ENCODE data around the gene TMEM220. TPM values are rescaled to one million over a fixed set of nuclear protein-coding genes. Genes with fewer than 3 reads are reported as not detected.

Gene TMEM220
- total RNA-seq: 1.2 and 1.8 TPM in 2 replicates

DNA sequence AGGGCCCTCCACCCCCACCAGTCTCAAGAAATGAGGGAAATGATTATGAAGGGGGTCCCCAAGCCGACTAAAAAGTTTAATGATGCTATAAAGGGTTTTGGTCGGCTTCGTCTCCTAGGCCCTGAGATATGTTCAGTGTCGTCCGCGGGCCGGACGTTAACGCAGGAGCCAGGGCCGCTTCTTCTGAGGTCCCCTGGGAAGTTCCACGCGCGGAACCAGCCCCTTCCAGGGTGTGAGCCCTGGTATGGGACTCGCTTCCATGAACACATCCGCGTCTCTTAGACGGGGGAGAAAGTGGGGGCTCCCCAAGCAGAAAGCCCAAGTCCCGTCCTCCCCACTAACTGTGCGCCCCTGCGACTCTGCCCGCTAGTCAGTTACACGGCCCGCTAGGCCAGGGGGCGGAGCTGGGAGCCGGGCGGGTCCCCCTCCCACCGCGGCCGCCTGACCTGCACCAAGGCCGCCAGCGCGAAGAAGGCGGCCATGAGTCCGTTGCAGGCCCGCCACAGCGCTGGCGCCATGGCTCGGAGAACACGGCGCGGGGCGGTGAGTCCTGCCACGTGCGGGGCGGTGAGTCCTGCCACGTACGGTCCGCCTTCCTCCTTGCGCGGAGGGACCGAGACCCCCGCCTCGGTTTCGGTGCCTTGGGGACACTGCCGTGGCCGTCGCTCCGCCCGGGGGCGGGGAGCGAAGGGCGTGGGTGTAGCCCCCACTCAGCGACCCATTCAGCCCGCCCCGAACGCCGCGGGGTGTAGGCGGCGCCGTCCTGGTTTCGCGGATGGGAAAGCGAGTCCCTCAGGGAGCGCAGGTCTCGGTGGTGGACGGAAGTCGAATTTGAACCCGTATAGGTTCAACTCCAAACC is at the start of gene TMEM220:
TSS of gene TMEM220 (minus strand) at position 690 of the 860 bp plus-strand sequence. CDS start at position 518, 172 bp downstream.
- DNase-seq (ENCODE audit: low read depth, low spot score): peak; percentile 41

DNA sequence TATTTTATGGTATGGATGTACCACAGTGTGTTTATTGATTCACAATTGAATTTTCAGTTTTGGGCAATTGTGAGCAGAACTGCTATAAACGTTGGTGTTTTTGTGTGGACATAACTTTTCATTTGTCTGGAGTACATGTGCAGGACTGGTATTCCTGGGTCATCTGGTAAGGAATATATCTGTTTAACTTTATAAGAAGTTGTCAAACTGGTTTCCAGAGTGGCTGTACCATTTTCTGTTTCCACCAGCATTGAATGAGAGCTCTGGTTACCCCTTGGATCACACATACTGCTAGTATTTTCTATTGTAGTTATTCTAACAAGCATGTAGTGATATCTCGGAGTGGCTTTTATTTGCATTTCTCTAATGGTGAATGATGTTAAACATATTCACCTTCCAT is 49.8 kb upstream of the TMEM220 start:
- no peak for DNase-seq (ENCODE audit: low read depth, low spot score)

DNA sequence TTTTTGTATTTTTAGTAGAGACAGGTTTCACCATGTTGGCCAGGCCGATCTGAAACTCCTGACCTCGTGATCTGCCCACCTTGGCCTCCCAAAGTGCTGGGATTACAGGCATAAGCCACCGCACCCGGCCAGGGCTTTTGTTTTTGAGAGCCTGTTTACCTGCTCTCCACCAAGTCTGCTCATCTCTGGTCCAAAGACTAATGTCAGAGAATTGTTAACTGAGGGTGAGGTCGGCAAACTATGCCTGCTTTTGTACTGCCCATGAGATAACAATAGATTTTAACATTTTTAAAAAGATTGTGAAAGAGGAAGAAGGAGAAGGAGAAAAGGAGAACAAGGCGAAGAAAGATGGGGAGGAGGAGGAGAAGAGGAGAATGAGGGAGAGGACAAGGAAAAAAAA is 48.1 kb upstream of the TMEM220 start:
- no peak for DNase-seq (ENCODE audit: low read depth, low spot score)

DNA sequence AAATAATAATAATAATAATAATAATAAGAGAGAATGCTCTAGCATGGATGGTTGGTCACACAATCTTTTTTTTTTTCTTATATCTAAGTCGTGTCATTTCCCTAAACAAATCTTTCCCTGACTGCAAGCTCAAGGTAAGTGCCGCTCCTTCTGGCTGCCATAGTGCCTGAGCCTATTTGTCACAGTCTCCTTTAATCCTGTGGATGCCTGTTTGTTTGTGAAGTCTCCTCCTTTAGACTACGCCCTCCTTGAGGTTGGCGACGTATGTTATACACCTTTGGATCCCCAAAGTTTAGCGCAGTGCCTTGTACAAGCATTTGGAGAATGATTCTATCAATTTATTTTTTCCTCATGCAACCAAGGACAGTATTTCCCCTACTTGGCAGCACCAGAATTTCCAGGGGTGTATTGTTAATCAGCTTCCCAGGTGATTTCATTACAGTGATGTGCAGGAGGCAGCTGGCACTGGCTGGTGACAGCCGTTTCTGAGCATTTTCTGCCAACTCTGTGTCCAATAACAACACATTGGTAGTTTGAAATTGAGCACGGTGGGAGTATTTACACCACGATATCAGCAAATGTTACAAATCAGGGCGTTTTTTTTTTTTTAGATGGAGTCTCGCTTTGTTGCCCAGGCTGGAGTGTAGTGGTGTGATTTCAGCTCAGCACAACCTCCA is 47.4 kb upstream of the TMEM220 start:
- DNase-seq (ENCODE audit: low read depth, low spot score): no peak

DNA sequence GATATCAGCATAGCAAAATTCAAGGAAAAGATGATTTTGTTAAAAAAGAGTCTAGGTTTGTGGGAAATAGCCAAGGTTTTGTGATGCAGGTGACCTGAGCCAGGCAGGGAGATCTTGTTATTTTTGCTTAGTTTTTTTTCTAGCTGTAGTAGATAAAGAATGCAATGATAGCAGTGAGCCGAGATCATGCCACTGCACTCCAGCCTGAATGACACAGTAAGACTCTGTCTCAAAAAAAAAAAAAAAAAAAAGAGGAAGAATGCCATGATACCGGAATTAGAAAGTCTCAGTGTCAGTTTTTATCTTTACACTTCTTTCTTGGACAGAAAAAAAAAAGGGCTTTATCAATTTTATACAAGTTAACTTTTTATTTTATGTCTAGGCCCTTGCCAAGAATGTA is 46.6 kb upstream of the TMEM220 start:
- no peak for DNase-seq (ENCODE audit: low read depth, low spot score)

DNA sequence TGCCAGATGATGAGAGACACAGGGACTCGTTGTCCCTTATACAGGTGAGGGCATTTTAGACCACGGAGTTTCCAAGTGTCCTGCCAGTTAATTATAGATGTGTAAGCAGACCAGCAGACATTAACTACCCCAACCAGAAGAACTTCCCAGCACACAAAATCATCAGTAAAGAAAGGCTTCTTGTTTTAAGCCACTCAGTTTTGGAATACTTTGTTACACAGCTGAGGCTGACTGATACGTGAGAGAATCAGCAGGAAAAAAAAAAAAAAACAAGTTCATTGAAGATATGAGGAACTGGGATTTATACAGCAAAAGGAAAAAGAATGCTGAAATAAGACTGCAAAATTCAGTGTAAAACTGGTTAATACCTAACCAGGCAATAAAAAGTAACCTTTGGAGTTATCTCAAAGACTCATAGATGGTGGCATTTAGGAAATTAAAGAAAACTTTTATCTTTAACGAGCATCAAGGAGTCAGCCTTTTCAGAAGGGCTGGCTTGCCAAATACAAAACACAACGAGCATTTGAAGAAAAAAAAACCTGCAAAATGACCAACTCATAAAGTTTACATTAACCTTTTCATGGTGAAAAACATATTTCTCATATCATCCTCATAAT is 46.0 kb upstream of the TMEM220 start:
- no peak for DNase-seq (ENCODE audit: low read depth, low spot score)

DNA sequence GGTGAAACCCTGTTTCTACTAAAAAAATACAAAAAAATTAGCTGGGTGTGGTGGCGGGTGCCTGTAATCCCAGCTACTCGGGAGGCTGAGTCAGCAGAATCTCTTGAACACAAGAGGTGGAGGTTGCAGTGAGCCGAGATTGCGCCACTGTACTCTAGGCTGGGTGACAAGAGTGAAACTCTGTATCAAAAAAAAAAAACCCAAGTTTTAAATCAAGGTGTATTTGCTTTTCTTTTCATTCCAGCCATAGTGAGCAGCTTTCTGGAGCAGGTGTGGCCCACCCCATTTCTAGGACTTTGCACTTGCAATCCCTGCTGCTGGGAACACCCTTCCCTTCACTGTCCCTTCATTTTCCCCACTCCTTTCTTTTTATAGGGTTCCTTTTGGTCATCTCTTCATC is 45.2 kb upstream of the TMEM220 start:
- DNase-seq (ENCODE audit: low read depth, low spot score): no peak

DNA sequence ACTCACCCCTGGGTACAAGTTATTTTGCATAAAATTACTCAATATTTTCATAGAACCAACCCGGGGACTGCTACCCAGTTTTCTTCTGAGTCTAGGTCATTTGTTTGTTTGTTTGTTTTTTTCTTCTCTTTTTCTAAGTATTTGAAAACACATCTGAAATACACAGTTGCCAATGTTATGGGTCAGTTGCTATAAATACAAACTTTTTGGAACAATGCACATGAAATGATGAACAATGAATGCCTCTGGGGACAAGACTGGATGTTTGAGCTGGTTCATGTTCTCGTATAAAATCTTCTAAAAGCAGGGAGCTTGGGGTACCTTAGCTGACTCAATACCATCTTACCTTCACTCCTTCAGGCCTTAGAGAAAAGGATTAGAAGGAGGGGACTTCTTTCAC is 43.6 kb upstream of the TMEM220 start:
- DNase-seq (ENCODE audit: low read depth, low spot score): no peak

DNA sequence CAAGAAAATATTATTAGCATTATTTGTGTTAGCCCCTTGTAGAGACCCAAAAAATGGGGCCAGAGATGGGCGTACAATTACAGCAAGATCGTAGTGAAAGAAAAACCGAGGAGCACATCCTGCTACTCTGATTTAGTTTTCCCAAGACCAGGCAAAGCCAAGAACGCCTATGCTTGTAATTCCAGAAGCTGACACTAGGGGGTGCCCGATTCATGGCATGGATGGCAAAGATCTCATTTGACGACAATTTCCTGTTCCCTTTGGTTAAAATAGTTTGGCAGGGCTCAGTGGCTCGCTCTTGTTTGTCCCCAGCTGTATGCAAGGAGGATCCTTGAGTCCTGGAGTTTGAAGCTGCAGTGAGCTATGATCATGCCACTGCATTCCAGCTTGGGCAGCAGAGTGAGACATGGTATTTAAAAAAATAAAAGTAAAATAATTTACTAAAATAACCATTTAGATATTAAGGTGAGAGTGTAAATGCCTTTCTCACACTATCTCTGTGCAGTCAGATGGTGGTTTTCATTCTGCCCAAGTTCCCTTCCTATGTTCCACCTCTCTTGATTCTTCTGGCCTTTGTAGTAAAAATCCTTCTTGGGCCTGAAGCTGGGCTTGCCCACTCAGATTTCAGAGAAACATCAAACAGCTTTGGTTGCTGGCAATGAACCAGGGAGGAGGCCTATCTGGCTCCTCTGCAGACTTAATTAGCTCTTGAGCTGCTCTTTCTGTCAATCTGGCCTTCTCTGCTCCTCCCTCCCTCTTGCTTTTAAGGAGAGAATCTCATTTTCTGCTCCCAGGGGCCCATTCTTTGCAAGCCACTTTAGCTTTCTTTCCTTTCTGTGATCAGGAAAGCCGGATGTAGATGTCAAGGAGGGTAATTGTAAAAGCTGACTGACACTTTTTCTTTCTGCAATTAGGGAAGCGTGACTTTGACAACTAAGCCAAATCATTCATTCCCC is 42.9 kb upstream of the TMEM220 start:
- no peak for DNase-seq (ENCODE audit: low read depth, low spot score)

DNA sequence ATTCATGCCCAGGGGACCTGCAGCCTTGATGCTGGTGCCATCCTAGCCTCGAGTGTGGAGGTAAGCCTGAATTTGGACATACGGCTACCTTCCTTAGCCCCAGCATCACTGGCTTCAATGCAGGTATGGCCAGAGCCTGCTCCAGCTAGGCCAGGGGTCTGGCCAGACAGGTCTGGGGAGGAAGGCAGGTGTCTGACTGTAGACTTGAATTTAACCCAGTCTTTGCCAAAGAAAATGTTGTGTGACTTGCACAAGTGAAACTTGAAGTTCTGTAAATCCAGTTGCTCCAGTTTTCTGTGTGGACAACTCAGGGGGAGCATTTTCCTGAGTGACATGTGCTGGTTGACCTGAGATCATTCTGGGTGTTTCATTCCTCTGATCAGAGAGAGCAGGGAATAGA is 41.3 kb upstream of the TMEM220 start:
- no peak for DNase-seq (ENCODE audit: low read depth, low spot score)

DNA sequence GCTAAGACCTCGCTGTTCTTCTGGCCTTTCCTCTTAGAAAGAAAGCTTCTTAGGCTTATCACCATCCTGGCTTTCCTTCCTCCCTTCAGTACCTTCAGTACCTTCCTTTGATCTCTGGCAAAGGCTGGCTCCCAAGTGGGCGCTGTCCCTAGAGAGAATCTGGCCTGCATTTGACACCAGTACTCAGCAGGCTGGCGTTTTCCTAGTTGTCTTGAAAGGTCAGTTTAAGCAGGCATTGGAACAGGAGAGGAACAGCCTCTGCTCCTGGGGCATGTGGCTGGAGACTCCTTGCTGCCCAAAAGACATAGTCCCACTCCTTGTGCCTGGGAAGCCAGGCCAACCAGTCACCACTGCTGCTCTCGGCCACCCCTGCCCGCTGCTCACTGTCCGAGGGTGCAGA is 40.0 kb upstream of the TMEM220 start:
- no peak for DNase-seq (ENCODE audit: low read depth, low spot score)

DNA sequence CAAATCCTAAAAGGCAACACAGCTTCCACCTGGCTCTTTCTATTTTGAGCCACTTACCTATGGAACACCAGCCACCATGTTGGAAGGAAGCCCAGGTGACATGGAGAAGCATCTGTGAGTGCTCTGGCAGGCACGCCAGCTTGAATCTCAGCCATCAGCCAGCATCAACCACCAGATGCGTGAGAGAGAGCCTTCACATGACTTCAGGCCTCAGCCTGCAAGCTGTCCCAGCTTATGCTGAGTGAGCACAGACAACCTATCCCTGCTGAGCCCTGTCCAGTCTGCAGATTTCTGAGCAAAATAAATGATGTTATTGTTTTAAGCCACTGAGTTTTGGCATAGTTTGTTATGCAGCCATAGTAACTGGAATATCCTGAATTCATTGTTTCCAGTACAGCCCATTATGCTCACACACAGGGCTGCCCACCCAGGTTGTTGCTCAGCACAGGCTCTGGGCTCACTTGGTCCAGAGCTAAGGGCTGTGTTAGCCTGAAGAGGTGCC is 39.0 kb upstream of the TMEM220 start:
- no peak for DNase-seq (ENCODE audit: low read depth, low spot score)

DNA sequence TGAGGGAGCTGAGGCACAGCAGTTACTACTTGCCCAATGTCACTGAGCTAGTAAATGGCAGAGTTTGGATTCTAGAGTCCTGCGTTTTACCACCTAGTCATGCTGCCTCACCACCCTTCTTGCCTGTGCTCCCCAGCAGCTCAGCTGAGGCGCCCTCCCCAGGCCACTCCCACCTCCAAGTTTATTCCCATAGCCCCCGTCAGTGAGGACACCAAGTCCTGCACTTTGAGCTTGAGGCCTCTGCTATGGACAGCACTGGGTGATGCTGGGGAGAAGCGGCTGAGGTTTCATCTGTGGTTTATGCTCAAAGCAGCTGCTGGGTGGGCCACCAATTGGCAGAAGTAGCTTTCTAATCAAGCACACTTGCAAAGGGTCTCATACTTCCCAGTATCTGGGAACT is 37.4 kb upstream of the TMEM220 start:
- no peak for DNase-seq (ENCODE audit: low read depth, low spot score)

DNA sequence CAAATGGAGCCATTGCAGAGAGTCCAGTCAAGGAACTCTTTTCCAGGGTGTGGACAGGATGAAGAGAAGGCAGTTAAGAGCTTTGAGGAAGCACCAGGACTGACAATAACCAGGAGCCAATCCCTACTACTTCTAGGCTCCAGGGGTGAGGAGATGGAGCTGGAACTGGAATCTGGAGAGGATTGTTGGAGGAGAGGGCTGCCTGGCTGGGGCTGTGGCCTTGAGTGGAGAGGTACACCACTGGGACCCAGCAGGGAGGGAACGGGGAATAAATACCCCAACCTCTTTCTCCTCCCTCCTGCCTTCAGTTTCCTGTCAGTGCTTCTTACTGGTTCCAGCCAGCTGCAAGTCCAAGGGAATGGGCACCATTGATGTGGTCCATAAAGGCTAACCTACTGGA is 32.2 kb upstream of the TMEM220 start:
- DNase-seq (ENCODE audit: low read depth, low spot score): no peak

DNA sequence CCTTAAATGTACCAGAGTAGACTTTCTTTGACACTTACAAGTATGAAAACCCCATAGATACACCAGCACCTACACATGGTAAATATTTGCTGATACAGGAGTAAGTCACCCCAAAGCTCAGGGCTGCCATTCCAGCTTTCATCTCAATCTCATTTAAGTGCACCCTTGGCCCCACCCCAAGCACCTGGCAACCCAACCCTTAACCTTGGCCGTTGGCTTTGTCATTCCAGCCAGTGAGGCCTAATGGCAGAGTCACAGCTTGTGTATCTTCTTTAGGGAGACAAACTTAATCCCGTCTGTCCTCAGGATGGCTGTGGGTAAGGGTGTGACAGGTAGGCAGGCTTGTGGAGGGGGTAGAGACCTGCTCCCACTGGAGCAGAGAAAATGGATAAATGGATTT is 31.5 kb upstream of the TMEM220 start:
- no peak for DNase-seq (ENCODE audit: low read depth, low spot score)

DNA sequence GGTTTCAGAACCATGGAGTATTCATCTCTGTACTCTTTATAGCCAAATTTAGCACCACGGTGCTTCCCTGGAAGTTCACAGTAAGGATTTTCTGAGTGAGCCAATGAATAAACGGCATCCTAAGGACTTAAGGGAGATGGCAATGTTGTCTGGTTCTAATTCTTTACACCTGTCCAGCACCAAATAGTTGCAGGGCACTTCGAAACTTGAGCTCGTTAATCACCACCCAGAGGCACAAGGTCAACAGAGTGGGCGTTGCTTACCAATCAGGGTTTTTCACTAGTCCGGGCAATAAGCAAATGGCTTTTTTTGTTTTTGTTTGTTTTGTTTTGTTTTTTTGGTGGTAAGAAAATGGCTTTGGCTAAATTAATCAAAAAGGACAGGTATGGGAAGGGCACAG is 28.2 kb upstream of the TMEM220 start:
- no peak for DNase-seq (ENCODE audit: low read depth, low spot score)

DNA sequence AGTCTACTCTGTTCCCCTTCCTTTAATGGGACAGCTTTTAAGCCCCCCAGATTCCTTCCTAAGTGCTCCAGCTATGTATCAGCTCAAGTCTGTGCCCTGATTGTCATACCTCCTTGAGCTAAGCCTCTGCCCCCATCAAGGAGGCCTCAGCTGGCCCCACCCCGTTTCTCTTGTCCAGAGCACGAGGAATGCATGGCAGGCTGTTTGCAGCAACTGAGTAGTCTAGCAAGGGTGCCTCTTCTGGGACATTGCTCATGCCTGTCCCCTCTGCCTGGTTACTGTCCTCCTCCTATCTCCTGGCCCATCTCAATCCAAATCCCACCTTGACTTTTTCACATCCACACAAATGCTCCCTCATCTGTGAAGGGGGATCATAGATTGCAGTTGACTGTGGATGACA is 27.8 kb upstream of the TMEM220 start:
- no peak for DNase-seq (ENCODE audit: low read depth, low spot score)

DNA sequence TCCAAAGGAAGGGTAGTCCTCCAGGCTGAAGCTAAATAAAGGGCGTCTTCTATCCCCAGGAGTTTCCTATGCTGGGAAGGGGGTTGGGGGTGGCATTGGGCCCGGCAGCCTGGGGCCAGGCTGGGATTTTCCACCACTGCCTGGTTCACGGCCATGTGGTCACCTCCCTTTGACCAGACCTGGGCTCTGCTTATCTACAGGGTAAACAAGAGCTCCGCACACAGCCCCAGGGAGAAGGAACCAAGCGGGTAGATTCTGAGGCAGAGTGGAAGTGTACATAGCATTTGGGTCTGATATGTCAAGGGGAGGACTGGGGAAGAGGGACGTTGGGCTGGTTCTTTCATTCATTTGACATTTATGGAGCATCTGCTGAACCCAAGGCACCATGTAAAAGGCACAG is 27.2 kb upstream of the TMEM220 start:
- no peak for DNase-seq (ENCODE audit: low read depth, low spot score)

DNA sequence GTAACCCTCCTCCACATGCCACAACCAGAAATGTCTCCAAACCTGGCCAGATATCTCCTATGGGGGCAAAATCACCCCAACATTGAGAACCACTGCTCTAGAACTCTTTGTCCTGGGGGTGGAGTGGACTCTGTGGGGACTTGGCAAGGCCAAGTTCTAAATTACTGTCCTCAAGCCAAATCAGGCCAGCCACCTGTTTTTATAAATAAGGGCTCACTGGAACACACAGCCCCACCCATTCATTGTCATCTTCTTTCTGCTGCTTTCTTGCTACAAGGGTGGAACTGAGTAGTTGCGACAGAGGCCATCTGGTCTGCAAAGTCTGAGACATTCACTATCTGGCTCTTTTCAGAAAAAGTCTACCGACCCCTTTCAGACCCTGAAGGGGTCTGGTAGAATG is 26.8 kb upstream of the TMEM220 start:
- no peak for DNase-seq (ENCODE audit: low read depth, low spot score)

DNA sequence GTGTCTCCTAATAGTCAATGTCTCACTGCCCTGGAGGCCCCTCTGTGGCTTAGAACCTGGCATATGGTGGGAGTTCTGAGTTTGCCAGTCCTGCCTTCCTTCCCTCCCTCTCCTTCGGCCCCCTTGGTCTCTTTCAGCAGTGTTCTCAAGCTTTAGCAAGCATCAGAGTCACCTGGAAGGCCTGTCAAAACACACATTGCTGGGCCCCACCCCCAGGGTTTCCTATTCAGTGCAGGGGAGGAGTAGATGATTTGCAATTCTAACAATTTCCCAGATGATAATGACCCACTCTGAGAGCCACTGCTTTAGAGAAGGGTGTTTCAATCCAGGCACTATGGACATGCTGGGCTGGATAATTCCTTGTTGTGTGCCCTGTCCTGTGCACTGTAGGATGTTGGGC is 26.4 kb upstream of the TMEM220 start:
- DNase-seq (ENCODE audit: low read depth, low spot score): no peak

DNA sequence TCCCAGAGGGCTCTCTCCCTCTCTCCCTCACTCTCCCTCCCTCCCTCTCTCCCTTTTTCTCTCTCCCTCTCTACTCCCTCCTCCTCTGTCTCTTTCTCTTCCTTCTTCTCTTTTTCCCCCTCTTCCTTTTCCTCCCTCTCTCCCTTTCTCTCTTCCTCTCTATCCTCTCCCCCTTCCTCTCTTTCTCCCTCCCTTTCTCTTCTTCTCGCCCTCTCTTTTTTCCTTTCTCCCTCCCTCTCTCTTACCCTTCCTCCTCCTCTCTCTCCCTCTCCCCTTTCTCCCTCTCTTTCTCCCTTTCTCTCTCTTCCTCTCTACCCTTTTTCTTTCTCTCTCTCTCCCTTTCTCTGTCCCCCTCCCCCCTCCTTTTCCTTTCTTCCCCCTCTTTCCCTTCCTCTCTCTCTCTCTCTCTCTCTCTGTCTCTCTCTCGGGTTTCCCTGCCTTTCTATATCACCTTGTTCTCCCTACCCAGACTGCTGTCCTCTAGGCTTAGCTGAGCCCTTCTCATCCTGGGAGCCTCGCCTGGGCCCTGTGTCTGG is 25.8 kb upstream of the TMEM220 start:
- DNase-seq (ENCODE audit: low read depth, low spot score): no peak
